Prostate gland (tissue), 2 donors: ENCODE data around the gene ROCK1.

ENCODE experiments used
- POLR2A ChIP-seq: fragments of 450-650 bp; IDR thresholded peaks from one replicate; pipeline ENCODE4 v1.6.1; 2016; ENCODE audit warnings: antibody characterized with exemption, mild to moderate bottlenecking
- TF ChIP-seq, protein P1 (sequence below), 4 experiments: fragments of 200-600 bp in 2 of 4; fragments of 450-650 bp in 2 of 4; sonication (generic) in 2 of 4; IDR thresholded peaks; 1 replicate in 3 of 4; 2 replicates in 1 of 4; pipeline ENCODE4 v1.5.1; 2016 to 2019; ENCODE audit warnings: antibody characterized with exemption in 4 of 4, mild to moderate bottlenecking in 2 of 4, moderate library complexity in 2 of 4

DNA sequence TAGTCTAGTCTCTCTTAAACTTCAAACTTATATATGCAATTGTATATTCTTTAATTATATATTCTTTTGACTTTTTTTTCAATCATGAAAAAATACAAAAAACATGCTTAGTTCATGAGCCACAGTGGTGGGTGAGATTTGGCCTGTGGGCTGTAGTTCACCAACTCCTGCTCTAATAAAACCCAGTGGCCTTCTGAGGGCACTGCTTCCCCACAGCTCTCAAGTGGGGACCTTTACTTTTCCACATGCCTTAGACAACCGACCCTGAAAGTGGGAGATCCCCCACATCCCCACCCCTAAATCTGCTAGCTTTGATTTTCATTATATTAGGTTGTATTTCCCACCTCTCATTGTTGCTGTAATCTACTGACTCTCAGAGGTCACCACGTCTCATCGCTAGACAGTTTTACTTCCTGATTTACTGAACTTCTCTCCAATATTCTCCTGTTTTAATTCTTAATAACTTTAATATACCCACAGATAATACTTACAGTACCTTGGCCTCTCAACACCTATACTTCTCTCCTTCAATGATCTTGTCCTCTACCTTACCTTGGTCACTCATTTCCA lies 57.3 kb downstream of the ROCK1 start:
- TF ChIP-seq, protein P1, sequence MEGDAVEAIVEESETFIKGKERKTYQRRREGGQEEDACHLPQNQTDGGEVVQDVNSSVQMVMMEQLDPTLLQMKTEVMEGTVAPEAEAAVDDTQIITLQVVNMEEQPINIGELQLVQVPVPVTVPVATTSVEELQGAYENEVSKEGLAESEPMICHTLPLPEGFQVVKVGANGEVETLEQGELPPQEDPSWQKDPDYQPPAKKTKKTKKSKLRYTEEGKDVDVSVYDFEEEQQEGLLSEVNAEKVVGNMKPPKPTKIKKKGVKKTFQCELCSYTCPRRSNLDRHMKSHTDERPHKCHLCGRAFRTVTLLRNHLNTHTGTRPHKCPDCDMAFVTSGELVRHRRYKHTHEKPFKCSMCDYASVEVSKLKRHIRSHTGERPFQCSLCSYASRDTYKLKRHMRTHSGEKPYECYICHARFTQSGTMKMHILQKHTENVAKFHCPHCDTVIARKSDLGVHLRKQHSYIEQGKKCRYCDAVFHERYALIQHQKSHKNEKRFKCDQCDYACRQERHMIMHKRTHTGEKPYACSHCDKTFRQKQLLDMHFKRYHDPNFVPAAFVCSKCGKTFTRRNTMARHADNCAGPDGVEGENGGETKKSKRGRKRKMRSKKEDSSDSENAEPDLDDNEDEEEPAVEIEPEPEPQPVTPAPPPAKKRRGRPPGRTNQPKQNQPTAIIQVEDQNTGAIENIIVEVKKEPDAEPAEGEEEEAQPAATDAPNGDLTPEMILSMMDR (IDR thresholded peaks at IDR 0.05): no peak
- TF ChIP-seq POLR2A: no peak
